Adrenal gland (tissue), 5 donors: ENCODE data around the gene DIO2.

ENCODE experiments used
- CTCF ChIP-seq, 6 experiments: fragments of 450-650 bp in 4 of 6; fragments of 200-600 bp in 2 of 6; sonication (generic) in 1 of 6; IDR thresholded peaks; 1 replicate in 5 of 6; 2 replicates in 1 of 6; pipeline versions ENCODE4 v1.5.1 to v1.8.0; 2016 to 2021; ENCODE audit warnings: antibody characterized with exemption in 6 of 6, mild to moderate bottlenecking in 2 of 6, moderate library complexity in 1 of 6
- POLR2A ChIP-seq, 2 donors: fragments of 450-650 bp; IDR thresholded peaks; one replicate each; pipeline ENCODE4 v1.6.1; 2017; ENCODE audit warnings: antibody characterized with exemption in 2 of 2, mild to moderate bottlenecking in 2 of 2, moderate library complexity in 1 of 2
- donor health status: DM: no; HTN: no; CAD: no.

GRCh38 chr14:80215081-80215480, 3.8 kb upstream of the DIO2 start:
- no peak for TF ChIP-seq POLR2A (IDR thresholded peaks at IDR 0.05)
- TF ChIP-seq CTCF (IDR thresholded peaks at IDR 0.05): no peak
